HK-2 (cell line): Measurements from ENCODE around the gene CD274.

Experiments
- DNase-seq: peaks from one replicate; pipeline ENCODE4 v3.0.0-alpha.2; 2018; ENCODE audit not compliant: unreplicated experiment

CD274 gene

DNA sequence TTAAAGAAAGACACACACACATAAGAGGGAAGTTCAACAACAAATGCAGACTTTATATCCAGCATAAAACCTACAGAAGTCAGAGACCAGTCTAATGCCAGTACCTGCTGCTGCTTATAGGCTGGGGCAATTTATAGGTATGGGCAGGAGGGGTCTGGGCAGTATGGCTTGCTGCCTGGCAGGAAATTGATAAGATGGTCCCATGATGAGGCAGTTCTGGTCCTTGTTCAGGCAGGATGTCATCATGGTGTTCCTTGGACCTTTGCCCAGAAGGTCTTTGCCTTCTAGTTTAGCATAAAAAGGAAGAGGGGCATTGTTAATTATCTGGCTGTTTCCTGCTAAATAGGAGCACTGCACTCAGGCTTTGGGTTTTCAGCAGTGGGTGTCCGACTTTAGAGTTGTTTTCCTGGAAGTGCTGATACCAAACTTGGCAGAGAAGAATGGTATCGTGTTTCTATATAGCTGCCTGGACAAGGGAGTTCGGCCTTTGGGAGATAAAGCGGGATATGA is 49.6 kb downstream of the CD274 start:
- no peak for DNase-seq

DNA sequence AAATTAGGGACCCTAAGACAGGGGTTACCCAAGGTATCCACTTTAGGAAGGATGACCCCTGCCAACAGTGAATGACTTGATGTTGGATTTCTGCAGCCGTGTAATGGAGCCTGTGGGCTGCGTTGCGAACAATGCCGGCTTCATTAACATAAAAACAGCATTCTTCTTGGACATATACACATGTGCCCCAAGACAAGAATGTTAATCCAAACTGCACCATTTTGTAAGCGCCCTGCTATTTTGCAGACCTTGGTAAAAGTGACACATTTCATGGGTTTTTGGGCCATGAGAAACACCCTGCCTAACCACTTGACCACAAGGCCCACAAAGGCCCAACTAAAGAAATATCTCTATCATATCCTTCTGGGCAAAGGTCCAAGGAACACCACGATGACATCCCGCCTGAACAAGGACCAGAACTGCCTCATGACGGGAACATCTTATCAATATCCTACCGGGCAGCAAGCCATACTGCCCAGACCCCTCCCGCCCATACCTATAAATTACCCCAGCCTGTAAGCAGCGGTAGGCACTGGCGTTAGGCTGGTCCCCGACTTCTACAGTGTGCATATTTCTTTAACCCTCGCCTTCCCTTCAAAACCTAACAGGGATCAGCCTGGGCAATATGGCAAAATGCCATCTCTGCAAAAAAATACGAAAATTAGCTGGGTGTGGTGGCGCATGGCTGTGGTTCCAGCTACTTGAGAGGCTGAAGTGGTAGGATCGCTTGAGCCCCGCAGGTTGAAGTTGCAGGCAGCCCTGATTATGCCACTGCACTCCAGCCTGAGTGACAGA is 50.3 kb downstream of the CD274 start:
- DNase-seq = no peak

DNA sequence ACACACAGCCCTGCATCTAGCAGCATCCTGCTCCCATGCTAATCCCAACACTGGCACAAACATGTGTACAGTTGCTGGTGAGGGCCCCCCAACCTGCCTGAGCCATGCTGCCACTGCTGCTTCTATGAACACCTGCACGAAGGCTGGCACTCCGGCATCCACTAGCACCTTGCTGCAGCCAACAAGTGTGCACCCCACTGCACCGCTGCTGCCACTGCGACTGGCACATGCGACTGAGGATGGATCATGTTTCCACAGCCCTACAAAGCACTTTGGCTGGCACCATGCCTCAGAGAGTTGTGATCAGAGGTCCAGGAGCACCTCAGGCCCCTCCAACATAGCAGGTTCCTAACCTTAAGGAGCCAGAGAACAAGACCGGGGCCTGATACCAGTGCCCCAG is 52.2 kb downstream of the CD274 start:
- DNase-seq = no peak

DNA sequence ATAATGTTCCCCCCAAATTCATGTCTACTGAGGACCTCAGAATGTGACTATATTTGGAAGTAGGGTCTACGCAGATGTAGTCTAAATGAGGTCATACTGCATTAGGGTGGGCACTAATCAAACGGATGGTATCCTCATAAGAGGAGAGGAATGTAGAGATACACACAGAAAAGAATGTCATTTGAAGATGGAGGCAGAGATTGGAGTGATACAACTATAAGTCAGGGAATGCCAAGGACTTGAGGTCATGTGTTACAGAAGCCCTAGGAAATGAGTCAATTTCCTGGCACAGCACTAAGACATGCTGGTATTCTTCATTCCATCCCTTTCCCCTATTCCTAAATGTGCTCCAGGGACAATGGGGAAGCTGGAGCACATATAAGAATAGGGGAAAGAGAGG is 59.2 kb downstream of the CD274 start:
- DNase-seq = no peak

DNA sequence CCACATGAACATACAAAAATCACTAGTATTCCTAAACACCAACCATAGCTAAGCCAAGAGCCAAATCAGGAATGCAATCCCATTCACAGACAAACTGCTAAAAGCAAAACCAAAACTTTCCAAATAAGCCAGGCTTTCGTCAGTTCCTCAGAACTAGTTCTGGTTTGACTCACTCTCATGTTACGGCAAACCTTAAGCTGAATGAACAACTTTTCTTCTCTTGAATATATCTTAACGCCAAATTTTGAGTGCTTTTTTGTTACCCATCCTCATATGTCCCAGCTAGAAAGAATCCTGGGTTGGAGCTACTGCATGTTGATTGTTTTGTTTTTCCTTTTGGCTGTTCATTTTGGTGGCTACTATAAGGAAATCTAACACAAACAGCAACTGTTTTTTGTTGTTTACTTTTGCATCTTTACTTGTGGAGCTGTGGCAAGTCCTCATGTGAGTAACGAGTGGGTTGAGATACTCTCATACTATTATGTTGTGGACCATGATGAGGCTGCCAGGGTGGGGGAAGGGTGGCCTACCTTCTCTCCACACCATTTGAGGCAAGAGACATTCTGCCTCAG is 60.1 kb downstream of the CD274 start, which contains the start of gene PDCD1LG2:
PDCD1LG2 (plus strand) TSS at position 172 of the 572 bp plus-strand sequence. CDS start 12,016 bp downstream, outside the sequence.
- DNase-seq = no peak

DNA sequence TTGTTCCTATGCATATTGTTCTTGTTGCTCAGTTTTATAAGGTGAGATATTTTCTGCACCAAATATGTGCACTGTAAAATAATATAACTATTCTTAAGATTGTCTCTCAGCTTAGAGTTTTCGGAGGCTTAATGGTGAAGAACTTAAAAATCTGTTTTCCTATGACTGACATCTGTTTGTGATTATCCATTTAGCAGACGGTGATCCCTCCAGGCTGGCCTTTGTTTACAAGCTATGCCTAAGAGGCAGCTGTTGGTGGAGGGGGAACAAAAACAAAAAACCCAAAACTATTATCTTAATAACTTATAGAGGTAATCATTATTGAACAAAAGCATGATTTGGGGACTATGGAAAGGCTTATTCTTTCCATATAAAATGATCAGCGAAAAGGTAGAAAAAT is 60.6 kb downstream of the CD274 start:
- no peak for DNase-seq

DNA sequence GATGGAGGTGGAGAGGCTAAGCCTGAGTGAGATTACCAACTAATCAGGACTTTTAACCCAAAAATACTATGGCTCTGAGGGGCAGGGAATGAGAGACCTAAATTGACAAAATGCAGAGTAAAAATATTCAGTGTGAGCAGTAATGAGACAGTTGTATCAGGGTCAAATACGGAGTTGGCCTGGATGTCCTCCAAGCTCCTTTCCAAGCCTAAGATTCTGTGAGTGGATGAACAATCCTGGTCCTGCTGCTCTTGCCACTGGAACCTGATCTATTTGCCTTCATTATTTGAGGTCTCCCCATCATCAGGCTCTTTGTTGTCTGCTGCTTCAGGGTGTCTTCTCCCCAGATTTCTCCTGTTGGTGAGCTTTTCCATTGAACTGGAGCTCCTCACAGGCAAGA is 61.1 kb downstream of the CD274 start:
- DNase-seq = no peak

DNA sequence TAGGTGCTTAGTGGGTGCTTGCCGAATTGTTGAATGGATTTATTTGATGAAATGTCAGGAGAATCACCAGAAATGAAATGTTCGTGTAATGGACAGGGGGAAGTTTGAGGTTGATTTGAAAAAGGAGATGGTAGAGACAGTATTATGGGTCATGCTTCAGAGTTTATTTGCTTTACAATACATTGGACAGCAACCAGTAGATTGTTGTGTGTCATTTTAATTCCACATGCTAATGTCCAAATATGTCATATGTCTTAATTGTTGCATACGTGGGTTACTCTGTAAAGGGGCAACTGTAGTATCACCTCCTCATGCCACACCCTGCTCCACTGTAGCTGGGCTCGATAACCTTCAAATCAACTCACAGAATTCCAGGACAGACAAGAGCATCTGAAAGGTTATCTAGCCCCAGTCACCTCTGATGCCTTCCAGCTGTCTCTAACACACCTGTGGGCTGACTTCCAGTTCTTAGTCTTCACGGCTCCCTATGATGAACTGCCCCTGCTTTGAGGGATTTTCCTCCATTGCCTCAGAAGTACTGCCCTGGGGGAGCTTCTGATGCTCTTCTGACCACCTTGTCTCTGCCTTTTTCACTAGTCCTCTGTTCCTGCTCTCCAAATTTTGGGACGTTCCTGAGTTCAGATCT is 61.7 kb downstream of the CD274 start:
- no peak for DNase-seq

DNA sequence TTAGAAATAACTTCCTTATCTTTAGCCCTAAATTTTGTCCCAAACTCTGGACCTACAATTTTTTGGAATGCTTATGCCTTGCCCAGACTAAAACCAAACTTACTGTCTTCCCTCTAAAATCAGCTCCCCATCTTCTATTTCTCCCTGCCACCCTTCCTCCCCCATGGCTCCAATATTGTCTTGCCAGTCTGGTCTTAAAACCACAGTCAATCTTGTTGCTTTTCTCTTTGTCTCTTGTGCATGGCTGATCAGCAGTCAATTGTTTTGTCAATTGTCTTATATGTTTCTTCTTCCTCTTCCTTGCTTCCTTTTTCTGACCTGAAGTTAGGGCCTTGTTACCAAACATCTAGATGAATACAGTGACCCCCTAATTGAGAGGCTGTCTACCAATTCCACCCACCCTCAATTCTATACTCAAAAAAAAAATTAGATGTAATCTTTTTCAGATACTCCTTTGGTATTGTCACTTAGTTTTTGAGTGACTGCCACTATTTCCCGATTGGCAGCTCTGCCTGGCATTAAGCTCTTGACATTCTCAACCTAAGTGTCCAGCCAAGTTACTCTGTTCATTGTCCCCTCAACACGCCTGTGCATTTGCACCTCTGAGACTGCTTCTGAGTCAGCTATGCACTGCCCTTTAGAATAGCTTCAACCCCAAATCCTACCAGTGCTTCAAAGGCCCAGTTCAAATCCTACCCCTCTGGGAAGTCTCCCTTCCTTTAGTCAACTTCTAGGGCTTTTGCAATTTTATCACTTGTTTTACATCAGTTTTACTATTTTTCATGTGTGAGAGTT is 62.5 kb downstream of the CD274 start:
- no peak for DNase-seq

DNA sequence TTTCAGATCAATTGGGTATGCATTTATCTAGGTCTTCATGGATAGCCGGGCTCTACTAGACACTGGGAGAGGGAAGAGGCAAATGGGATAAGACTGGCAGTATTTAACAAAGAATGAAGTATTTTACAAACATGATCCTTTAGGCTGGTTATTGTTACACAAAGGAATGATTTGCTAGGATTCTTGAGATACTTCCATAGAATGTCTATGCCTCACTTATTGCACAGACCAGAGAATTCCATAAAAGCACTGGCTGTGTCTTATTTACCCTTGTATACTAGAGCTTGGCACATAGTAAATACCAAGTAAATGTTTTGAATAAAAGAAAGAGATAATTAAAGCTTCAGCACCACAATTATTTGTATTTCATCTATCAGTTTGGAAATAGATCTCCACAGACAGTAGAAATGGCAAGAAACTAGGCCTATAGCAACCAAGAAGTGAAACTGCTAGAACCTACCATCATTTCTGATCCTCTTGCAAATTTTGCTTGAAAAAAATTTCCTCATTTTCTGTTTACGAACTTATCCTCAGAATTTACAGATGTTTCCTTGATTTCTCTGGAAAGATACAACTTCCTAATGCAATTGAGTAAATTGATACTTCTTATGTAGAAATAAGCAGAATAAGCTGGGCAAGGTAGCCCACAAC is 63.7 kb downstream of the CD274 start:
- DNase-seq = no peak

DNA sequence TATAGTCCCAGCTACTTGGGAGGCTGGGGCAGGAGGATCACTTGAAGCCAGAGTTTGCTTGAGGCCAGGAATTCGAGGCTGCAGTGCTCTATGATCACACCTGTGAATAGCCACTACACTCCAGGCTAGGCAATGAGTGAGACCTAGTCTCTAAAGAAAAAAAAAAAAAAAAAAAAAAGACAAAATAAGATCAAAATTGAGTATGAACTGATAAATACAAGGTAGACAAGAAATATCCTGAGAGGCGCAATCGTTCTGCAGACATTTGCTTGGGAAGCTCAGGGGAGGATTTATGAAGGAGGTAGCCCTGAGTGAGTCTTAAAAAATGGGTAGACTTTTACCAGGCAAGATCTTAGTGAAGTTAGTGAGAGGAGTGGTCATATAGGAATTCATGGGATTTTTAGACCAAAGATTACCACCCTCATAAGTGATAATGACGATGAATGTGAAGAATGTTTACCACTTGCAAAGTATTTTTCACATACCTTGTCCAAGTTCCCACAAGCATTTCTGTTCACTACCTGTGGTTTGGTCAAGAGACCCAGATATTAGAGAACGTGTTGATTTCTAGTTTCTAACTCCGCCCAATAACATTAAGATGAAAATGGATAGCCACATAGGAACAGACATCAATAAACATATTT is 64.4 kb downstream of the CD274 start:
- no peak for DNase-seq

DNA sequence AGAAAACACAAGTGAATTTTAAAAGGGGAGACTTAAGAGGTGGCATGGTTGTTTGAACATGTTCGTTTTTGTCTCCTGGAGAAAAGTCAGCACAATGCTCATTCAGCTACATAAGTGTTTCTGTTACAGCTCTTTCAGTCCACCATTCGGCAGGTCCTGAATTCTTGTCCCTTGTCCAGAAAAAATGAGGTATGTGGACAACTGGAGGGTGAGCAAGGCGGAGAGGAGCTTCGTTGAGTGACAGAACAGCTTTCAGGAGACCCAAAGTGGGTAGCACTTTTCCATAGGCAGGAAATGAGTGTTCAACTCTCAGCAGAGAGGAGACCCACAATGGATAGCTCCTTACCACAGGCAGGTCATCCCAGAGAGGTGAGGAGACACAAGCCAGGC is 64.9 kb downstream of the CD274 start:
- no peak for DNase-seq

DNA sequence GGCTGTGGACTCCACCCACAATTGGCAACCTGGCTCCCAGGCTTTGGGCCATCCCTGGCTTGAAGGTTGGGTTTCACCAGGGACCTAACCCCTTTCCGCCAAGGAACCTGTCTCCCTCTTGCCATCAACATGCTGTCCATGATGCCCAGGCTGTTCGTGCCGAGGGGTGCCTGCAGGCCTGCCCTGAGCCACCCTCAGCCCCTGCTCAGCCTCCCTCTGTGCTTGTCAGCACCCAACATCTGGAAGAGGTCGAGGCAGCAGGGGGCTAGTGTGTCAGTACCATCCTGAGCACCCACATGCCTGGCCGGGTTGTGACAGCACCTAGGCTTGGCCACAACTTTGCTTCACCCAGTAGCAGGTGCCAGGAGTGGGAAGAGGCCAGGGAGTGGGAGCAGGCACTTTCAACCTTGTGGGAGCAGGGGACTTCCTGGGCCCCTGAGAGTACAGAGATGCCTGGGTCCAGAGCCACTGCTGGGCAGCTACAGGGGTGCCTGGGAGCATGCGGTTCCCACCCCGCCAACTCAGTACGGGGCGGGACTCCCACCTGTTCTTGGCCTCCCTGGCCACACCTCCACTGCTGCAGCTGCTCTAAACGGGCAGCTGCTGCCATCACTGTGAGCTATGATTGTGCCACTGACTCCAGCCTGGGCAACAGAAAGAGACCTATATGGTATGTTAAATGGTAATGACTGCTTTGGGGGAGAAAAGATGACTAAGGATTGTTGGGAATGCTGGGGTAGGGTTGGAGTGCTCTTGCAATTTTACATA is 66.3 kb downstream of the CD274 start:
- no peak for DNase-seq

DNA sequence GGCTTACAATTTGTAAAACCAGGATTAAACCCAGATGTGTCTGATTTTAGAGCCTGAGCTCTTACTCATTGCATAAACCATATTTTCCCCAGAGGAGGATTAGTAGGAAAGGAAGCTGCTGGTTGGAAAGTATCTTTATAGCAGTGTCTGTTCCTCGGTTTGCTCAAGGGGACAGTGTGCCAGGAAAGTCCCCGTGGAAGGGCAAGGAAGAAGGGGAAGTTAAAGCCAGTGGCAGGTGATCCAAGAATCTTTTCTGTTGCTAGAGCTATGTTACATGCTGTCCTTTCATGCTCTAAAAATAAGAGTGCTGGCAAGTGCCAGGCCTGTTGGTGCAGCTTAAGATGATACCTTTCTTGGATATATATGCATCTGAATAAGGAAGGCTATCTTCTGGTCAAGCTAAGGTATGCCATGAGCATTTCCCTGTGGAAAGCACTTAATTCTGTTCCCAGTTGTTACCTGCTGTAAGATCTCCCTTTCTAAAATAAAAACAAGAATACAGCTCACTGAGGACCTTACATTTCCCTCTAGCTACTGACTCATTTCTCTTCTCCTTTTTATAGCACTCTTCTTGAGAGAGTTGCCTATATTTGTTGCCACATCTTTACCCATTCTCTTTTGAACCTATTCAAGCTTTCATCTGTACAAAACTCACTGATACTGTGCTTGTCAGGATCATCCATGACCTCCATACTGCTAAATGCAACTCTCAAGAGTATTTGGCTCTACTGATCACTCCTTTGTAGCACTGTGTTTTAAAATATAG is 68.0 kb downstream of the CD274 start:
- no peak for DNase-seq

DNA sequence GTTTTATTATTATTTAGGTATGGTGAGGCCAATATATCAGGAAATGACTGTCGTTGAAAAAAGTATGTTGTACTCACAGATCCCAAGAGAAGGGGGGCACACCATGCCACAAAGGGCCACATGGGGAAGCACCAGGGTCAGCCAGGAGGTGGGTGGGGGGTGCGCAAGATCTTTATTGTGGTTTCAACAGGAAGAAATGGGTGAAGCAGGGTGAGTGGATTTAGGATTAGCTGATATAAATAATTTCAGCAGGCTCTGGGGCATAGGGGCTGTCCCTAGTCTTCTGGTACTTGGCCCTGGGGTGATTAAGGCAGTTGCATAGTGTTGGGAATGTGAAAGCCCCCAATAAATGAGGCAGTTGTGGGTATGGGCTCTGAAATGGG is 68.6 kb downstream of the CD274 start:
- DNase-seq = no peak
